Smooth muscle cell (in vitro differentiated cells): Measurements from ENCODE around the gene PRPF6. TPM values are rescaled to one million over a fixed set of nuclear protein-coding genes. Genes with fewer than 3 reads are reported as not detected.

ENCODE experiments used
- DNase-seq: peaks from one replicate; lab custom pipeline; 2025; ENCODE audit not compliant: unreplicated experiment; lab: John Stamatoyannopoulos, UW
- H2AFZ ChIP-seq: fragments of 200-600 bp; sonication (generic); 2 replicates; pipeline ENCODE4 v1.6.0; 2016; ENCODE audit warnings: antibody characterized with exemption, low read depth, mild to moderate bottlenecking
- H3F3A ChIP-seq: fragments of 200-600 bp; sonication (generic); 2 replicates; pipeline ENCODE4 v1.6.0; 2017; ENCODE audit warnings: antibody characterized with exemption, low read depth
- H3K27ac ChIP-seq: fragments of 200-600 bp; sonication (generic); 2 replicates; pipeline ENCODE4 v1.5.1; 2016; ENCODE audit warnings: low read depth, mild to moderate bottlenecking
- H3K27me3 ChIP-seq: fragments of 200-600 bp; sonication (generic); 2 replicates; pipeline ENCODE4 v1.6.1; 2016; ENCODE audit warnings: low read depth, mild to moderate bottlenecking
- H3K36me3 ChIP-seq: fragments of 200-600 bp; sonication (generic); 2 replicates; pipeline ENCODE4 v1.5.1; 2016; ENCODE audit warnings: low read depth
- H3K4me1 ChIP-seq: fragments of 200-600 bp; sonication (generic); 2 replicates; pipeline ENCODE4 v1.5.1; 2016; ENCODE audit warnings: low read depth
- H3K4me2 ChIP-seq: fragments of 200-600 bp; sonication (generic); 2 replicates; pipeline ENCODE4 v1.6.0; 2016; ENCODE audit warnings: mild to moderate bottlenecking
- H3K4me3 ChIP-seq: fragments of 200-600 bp; sonication (generic); 2 replicates; pipeline ENCODE4 v1.5.1; 2016; ENCODE audit warnings: mild to moderate bottlenecking
- H3K79me2 ChIP-seq: fragments of 200-600 bp; sonication (generic); 2 replicates; pipeline ENCODE4 v1.6.0; 2016; ENCODE audit warnings: low read depth, mild to moderate bottlenecking
- H3K9ac ChIP-seq: fragments of 200-600 bp; sonication (generic); 2 replicates; pipeline ENCODE4 v1.6.0; 2016; ENCODE audit warnings: low read depth
- H3K9me3 ChIP-seq: fragments of 200-600 bp; sonication (generic); replicated peaks from 2 replicates; pipeline ENCODE4 v1.5.1; 2016; ENCODE audit warnings: low read depth
- H4K20me1 ChIP-seq: fragments of 200-600 bp; sonication (generic); 2 replicates; pipeline ENCODE4 v1.6.0; 2016; ENCODE audit warnings: low read depth
- CTCF ChIP-seq: fragments of 200-600 bp; sonication (generic); IDR thresholded peaks from 2 replicates; pipeline ENCODE4 v1.5.1; 2017; ENCODE audit warnings: borderline replicate concordance, mild to moderate bottlenecking, antibody characterized with exemption; ENCODE audit not compliant: insufficient read depth, poor library complexity, severe bottlenecking
- WGBS: methylation state at CpG from one replicate; pipeline ENCODE4 v1.1.7; 2016; ENCODE audit warnings: low lambda C conversion rate; 5-methylcytosine and 5-hydroxymethylcytosine counted together
- polyA plus RNA-seq: library from polyadenylated mRNA; unstranded; fragments of >200 nt; fragmentation: Nextera tagmentation; extraction: Ambion mirVana; gene quantifications from 2 replicates; pipeline ENCODE4 v1.2.1, GENCODE V29; 2016
- total RNA-seq: library from RNA; depleted of rRNA; stranded (reverse); fragments of >200 nt; gene quantifications from 2 replicates; pipeline ENCODE4 v1.2.3, GENCODE V29; 2014

Gene PRPF6
- total and polyA plus RNA-seq, 2 experiments from 2014 or later = 33.3 to 51.2 TPM

GRCh38 chr20:63957690-63958441, 23.1 kb upstream of the PRPF6 start:
- Histone ChIP-seq H3K27ac (peak overlapping the region; percentile 80), H3K4me3 (peak overlapping the region; percentile 99), H3K9me3 (no peaks in the 10 kb centered on the region), H3K9ac (no peak overlapping the region), H3K27me3 (no peaks in the 10 kb centered on the region), H3F3A (no peaks in the 10 kb centered on the region), H3K4me1 (peaks cover 10% of the 10 kb centered on the region), H3K36me3 (no peaks in the 10 kb centered on the region), H3K4me2 (peak overlapping the region; percentile 100), H2AFZ (no peak overlapping the region), H3K79me2 (peaks cover 33% of the 10 kb centered on the region), H4K20me1 (peaks cover 28% of the 10 kb centered on the region)
- peak; percentile 13 for DNase-seq
- no peak for TF ChIP-seq CTCF
- 37% methylated on average over 12 of the region's 13 CpGs for WGBS

GRCh38 chr20:63958471-63958870, 22.5 kb upstream of the PRPF6 start:
- no peaks in the 10 kb centered on the region for H3F3A ChIP-seq
- no peak overlapping the region for H3K9ac ChIP-seq
- peaks cover 22% of the 10 kb centered on the region for H4K20me1 ChIP-seq
- no peaks in the 10 kb centered on the region for H3K36me3 ChIP-seq
- H2AFZ ChIP-seq = no peak overlapping the region
- H3K27me3 ChIP-seq = no peaks in the 10 kb centered on the region
- no peak for DNase-seq
- no peak for TF ChIP-seq CTCF
- no peak overlapping the region for H3K4me2 ChIP-seq
- H3K9me3 ChIP-seq = no peaks in the 10 kb centered on the region
- H3K4me3 ChIP-seq = no peak overlapping the region
- H3K4me1 ChIP-seq = peaks cover 10% of the 10 kb centered on the region
- H3K27ac ChIP-seq = no peak overlapping the region
- H3K79me2 ChIP-seq = peaks cover 27% of the 10 kb centered on the region
- 93% methylated on average over 4 of the region's 4 CpGs for WGBS

- H3K27me3 ChIP-seq = no peaks in the 10 kb centered on the region
- peaks cover 10% of the 10 kb centered on the region for H3K4me1 ChIP-seq
- no peak overlapping the region for H3K4me2 ChIP-seq
- peaks cover 16% of the 10 kb centered on the region for H4K20me1 ChIP-seq
- no peaks in the 10 kb centered on the region for H3F3A ChIP-seq
- H3K27ac ChIP-seq = no peak overlapping the region
- H3K79me2 ChIP-seq = peaks cover 20% of the 10 kb centered on the region
- TF ChIP-seq CTCF = no peak
- no peak overlapping the region for H3K4me3 ChIP-seq
- WGBS = 93% methylated on average over 10 of the region's 10 CpGs
- no peaks in the 10 kb centered on the region for H3K36me3 ChIP-seq
- no peak for DNase-seq
- H3K9me3 ChIP-seq = no peaks in the 10 kb centered on the region
- no peak overlapping the region for H2AFZ ChIP-seq
- H3K9ac ChIP-seq = no peak overlapping the region
These were observed 21.8 kb upstream of the PRPF6 start for GRCh38 chr20:63958964-63959698.
